GM19043 (cell line): ENCODE measurements around the gene CREB3L1.

Experiments
- ATAC-seq: cut with Tn5 transposase; IDR thresholded peaks from one replicate; pipeline ENCODE4 v1.9.1; 2021; ENCODE audit warnings: low read depth; ENCODE audit not compliant: unreplicated experiment

The CREB3L1 gene

DNA sequence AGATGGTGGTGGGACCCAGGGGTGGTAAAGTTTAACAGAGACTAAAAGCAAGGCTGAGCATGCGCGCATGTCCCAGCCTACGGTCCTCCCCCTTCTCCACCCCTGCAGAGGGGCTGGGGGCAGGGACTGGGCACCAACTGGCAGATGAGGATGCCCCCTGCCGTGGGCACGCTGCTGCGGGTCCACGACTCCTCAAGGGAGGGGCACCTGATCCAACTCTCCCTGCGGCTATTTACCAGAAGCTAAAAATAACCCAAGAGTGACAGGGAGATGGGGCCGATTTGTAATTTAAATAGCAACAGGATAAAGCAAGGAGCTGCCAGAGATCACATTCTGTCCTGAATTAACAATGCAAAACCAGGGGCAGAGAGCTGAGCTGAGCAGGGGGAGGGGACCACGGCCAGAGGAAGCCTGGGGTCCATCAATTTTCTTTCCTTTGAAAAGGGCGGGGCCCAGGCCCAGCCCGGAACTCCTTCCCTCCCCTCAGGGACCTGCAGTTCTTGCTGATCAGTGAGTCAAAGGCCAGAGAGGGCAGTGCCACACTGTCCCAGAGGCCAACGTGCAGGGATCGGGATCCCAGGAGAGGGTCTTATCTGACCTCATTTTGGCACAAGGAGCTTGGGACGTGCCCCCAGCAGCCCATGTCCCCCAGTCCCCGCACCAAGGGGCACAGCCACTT is 61.7 kb downstream of the CREB3L1 start:
- no peak for ATAC-seq

- ATAC-seq: no peak
These were observed 62.4 kb downstream of the CREB3L1 start for GRCh38 chr11:46339816-46340215.

DNA sequence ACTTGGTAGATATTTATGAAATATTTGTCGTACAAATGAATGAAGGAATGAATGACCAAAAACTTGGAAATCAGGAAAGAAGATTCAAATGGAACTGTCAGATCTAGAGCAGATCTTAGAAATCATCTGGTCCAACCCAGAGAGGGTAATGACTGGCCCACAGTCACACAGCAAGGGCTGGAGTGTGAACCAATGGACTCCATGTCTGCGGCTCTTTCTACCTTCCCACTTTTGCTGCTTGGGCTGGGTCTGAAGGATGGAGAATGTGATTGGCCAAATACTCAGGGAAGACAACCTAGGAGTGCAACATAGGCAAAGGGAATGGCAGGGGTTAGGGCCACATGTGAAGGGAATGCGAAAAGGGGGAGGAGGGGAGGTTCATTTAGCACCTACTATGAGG is 64.0 kb downstream of the CREB3L1 start:
- no peak for ATAC-seq

DNA sequence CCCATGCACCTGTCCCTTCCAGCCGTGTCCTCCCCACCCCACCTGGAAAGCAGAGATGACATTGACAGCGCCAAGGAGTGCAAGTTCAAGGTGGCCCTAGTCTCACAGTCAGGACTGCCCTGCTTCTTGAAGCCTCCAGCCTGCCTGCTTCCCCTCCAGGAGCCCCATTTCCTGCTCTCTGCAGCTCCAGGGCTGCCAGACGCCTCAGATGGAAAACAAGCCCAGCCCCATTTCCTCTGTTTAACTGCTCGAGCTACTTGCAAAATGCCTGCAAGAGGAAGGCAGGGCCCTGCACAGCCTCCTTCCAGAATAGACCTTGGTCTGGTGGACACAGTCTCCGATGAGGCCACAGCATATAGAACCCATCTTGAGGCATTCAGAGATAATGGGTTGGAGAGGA is 64.8 kb downstream of the CREB3L1 start:
- no peak for ATAC-seq

GRCh38 chr11:46343520-46343919 is 66.1 kb downstream of the CREB3L1 start:
- ATAC-seq: no peak

- ATAC-seq: no peak
These were observed 67.7 kb downstream of the CREB3L1 start for GRCh38 chr11:46345131-46345597.

GRCh38 chr11:46345881-46346484 is 68.5 kb downstream of the CREB3L1 start:
- no peak for ATAC-seq

DNA sequence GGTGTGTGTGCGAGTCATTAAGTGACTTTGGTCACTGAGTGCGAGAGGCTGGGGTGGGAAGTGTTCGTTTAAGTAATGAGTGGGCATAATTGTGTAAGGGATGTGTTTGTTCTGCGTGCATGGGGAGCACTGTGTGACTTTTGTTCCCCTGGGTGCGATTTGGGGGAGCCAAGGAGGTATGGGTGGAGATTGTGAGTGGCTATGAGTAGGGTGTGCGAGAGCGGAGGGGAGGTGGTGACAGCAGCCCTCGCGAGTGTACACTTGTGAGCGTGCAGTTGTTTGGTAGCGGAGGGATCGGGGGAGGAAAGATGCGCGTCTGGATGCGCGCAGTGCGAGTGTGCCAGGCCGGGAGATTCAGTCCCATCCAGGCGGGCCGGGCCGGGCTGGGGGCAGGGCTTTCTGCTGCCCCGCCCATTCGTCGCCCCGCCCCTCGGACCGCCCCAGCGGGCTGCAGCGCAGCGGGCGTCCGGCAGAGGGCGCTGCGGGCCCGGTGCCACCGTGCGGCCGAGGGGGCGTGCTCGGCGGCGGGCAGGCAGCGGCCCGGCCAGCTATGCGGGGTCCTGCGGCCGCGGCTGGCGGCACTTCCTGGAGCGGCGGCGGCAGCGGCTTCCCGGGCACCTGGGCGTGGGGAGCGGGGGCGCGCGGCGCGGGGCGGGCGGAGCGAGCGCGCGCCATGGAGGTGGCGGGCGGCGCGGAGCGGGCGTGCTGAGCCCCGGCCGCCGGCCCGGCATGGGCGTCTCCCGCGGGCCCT is 69.6 kb downstream of the CREB3L1 start, which contains the start of gene DGKZ:
DGKZ (plus strand) TSS at position 578 of the 751 bp plus-strand sequence. CDS start 197 bp downstream, outside the sequence.
- peak; percentile 51 for ATAC-seq

DNA sequence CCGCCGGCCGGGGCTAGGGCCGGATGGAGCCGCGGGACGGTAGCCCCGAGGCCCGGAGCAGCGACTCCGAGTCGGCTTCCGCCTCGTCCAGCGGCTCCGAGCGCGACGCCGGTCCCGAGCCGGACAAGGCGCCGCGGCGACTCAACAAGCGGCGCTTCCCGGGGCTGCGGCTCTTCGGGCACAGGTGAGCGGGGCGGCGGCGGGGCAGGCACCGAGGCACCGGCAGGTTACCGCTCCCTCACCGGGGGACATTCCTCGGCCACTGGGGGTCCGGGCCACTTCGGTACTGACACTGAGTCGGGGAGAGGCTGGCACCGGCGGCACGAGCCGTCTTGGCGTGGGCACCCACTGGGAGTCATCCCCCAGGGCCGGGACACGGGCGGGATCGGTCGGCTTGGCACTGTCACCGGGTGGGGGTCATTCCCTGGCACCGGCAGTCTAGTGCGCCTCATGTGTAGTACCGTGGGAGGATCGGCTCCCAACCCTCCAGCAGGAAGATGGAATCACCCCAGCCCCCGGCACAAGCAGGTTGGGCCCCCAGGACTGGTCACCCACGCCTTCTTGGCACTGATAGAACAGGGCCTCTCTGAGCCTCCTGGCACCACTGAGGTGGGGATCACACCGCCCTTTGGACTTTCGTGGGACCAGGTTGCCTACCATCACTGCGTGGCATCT is 70.3 kb downstream of the CREB3L1 start:
- no peak for ATAC-seq

- no peak for ATAC-seq
These were observed 71.3 kb downstream of the CREB3L1 start for GRCh38 chr11:46348566-46349401.

DNA sequence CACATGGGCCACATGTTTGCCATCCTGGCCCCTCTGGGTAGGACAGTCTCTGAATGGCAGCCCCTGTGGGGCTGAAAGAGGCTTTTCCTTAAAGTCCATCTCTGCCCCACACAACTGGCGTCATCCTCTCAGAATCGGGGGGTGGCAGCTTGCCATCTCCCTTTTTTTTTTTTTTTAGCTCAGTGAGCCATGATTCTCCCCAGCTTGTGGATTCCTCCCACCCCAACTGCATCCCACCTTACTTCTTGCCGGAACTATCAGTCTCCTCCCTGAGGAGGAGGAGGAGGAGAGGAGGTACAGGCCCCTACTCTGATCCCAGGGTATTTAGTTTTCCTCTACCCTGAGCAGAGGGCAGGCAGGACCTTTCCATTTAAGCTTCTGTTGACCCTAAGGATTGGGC is 73.2 kb downstream of the CREB3L1 start:
- no peak for ATAC-seq

DNA sequence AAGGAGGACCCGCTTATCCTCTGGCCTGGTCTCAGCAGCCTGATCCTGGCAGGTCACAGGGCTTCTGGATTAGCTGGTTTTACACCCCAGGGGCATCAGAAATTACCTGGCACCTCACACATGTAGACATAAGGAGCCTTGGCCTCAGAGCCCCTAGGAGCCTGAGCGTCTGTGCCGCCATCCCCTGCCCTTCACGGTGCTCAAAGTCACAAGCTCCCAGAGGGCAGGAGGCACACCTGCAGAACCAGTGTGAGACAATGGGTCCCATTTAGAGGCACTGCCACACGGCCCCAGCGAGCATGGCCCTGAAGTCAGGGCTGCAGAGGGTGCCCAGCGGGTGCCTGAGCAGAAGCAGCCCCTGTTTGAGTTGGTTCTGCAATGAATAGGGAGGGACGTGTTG is 73.7 kb downstream of the CREB3L1 start:
- no peak for ATAC-seq

DNA sequence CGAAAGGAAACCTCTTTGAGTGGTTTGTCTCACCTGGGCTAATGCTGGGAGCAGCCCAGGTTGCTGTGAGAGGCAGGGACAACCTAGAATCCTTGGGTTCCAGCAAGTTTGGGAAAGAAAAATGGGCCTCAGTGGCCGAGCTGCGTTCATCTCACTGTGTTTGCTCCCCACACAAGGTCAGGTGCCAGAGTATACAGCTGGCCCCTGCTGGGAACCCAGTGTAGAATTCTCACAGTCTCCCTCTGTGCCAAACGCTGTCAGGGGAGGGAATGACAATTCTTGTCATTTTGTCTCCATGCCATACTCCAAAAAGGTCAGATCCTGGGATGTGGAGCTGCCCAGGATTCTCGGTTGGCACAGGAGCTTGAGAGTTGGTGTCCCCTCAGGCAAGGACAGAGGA is 74.1 kb downstream of the CREB3L1 start:
- no peak for ATAC-seq

DNA sequence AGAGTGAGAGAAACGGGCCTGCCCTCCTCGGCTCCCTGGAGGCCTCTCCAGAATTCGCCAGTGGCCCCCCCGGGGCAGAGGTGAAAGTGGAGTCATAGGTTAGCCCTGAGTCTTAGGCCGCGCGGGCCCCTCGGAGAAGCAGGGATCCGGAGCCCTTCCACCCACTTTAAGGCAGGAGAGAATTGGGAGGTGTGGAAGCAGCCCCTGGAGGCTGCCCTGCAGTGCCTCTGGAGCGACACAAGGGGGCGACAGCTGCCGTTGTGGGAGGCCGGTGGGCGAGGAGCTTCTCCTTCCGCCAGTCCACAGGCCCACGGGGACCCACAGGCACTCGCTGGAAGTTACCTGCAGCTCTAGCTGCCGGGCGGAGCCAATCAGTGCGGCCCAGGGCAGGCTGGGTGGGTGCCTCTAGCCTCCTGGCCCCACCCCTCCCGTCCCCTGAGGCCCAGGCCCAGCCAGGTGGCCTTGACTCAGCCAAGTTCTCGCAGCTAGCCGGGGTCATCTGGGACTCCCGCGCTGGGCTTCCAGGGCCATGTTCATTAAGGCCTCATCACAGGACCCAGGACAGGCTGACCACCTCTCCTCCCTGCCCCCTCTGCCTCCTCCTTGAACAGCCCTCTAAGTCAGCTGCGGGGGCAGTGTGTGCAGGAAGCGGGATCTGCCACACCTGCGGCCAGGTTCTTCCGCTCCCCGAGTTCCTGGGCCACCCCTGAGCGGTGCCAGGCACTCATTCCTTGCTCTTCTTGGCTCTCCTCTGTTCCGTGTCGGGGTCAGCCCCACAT is 74.8 kb downstream of the CREB3L1 start:
- no peak for ATAC-seq

GRCh38 chr11:46353698-46354097 is 76.2 kb downstream of the CREB3L1 start:
- ATAC-seq: no peak

DNA sequence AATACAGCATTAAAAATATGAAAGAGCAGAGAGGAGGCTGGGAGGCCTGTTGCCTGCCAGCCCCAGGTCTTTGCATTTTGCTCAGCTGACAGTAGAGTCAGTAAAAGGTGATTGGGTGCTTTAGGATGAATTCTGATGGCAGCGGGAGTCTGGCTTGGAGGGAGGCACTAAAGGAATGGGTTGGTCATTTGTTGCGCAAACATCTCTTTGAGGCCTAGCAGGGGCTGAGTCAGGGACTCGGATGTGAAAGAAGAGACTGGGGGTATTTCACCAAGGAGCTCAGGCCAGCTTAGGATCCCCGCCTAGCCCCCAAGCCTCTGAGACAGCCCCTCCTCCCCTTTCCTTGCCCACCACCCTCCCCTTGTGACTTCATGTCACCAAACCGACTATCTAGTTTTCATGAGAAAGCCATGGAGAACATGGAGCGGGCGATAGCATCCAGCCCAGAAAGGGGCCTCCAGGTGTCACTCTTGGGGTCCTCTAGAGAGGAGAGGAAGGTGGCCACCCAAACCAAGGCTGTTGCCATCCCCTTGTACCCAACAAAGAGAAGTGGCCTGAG is 79.5 kb downstream of the CREB3L1 start:
- no peak for ATAC-seq

DNA sequence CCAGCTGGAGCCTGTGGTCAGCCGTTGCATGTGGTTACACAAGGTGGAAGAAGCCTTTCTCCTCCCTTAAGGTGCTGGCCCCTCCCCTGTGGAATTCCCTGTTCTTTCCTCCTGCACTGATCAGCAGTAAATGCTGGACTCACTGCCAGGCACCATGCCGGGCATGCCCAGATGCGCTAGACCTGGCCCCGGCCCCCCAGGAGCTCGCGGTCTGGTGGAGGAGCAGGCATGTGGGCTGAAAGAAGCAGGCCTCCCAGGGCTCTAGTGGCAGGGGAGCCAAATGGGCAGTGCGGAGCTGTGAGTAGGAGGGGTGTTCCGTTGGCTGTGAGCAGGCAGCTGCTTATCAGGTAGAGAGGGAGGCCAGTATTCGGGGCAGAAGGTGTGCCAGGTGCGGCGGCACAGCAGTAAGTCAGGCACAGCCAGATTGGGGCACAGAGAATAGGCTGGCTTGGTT is 80.0 kb downstream of the CREB3L1 start:
- ATAC-seq: no peak

DNA sequence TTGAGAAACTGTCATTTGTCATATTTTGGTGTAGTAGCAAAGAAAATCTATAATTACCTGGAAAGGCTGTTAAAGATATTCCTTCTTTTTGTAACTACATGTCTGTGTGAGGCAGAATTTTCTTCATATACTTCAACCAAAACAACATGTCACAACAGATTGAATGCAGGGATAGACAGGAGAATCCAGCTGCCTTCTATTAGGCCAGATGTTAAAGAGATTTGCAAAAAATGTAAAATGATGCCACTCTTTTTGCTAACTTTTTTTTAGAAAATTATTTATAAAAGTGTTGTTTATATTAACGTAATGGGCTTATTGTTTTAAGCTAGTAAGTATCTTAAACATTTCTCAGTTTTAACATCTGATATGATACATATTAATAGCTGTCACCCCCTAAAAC is 82.5 kb downstream of the CREB3L1 start:
- ATAC-seq: no peak

DNA sequence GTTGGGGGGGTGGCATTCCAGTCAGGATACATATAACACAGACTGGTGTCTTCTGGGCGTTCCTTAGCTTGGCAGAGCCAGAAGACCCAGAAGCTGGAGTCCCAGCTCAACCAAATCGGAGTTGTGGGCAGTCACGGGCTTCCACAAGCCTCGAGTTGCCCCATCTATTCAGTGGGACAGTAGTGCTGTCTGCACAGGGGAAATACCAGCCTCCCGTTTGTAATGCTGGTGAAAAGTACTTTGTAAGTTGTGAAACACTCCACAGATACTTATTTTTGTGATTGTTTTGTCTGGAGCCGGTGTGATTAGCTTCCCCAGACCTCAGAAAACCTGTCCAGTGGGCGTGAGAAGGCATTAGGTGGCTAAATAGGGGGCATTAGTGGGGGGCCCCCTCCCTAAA is 83.4 kb downstream of the CREB3L1 start:
- no peak for ATAC-seq
